Inflammatory macrophage treated with lipopolysaccharide for 1 hour (primary cell): ENCODE results near the gene ATP6V0D1.

ENCODE experiments used
- DNase-seq, 2 donors: peaks; one replicate each; pipeline ENCODE4 v3.0.0-alpha.2; 2020 to 2022

The ATP6V0D1 gene

DNA sequence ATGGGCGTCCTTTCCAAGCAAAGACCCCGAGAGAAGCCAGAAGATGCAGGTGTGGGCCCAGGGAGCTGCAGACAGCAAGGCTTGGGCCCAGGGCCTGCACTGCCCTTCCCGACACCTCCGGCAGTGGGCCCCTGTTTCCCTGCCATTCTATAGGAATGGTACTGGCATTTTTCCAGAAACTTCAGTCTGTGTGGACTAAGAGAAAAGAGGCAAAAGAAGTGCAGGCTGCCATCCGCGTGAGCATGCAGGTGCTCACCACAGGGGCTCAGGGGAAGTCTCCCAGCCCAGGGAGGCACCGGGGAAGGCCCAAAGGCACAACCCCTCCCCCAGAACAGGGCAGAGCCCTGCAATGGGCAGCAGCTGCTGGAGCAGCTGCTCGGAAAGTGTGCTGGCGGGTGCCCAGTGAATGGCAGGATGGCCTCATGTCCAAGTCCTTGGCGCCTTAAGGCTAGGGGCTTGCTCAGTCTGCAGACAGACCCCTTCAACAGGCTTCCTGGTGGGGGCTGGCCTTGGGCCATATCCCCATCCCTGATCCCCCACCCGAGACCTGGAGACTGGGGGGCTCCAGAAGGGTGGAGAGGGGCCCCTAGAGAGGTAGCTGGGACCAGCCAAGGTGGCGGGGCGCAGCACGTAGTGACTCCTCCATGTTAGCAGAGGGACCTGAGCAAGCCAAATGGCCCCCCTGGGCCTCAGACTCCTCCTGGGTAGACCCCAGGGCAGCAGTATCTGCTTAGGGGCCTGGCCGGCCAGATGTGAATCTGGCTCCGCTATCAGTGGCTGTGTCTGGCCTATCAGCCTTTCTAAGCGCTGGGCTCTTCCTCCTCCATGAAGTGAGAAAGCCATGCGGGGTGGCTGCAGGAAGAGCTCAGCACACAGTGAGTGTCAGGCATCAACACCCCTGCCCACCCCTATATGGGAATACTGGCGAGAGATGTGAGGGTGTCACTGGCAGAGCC, 80.9 kb downstream of the ATP6V0D1 start:
- no peak for DNase-seq

DNA sequence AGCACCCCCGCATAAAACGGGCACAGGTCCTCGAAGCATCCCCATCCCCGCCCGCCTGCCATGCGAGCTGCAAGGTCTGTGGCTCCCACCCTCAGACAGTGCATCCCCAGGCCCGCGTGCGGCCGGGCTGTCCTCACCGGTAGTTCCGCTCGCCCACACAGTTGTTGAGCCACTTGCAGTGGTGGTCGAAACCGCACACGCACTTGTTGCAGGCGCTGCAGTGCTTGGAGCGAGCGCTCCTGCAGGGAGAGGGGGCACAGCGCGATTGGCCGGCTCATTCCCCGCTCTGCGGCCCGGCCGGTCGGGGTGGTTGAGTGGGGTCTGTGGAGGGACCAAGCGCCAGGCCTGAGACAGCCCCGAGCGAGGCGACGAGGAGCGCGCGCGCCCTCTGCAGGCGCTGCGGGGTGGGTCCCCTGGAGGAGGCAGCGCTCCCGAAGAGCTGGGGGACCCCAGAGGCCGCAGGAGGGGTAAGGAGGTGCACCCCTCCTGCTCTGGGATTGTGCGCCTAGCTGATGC, 81.7 kb downstream of the ATP6V0D1 start:
- DNase-seq = peak in 1 of 2 donors; percentile 57

DNA sequence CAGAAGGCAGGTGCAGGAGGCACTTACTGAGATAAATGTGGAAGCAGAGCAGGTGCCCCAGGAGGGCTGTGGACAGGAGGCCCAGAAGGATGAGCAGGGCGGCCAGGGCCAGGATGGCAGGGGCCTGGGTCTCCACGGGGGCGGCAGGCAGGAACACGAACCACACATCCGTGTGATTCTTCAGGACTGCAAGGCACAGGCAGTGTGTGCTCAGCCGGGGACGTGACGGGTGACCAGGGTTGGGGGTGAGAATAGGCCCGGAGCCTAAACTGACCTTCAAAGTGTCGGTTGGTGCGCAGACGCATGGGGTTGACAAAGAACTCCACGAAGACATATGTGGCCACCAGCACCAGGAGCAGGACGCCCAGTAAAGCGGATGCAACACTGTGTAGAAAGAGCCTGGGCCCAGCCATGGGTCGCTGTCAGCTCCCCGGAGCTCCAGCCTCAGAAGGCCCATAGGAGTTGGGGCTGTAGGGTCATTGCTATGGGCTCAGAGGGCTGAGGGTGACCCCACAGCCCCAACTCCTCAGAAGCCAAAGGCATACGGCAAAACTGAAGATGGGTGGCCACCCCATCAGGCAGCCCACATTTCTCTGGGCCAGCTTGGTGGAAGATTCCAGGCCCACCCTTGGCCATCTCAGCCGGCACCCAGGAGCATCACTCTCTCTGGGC, 82.3 kb downstream of the ATP6V0D1 start:
- DNase-seq = no peak

DNA sequence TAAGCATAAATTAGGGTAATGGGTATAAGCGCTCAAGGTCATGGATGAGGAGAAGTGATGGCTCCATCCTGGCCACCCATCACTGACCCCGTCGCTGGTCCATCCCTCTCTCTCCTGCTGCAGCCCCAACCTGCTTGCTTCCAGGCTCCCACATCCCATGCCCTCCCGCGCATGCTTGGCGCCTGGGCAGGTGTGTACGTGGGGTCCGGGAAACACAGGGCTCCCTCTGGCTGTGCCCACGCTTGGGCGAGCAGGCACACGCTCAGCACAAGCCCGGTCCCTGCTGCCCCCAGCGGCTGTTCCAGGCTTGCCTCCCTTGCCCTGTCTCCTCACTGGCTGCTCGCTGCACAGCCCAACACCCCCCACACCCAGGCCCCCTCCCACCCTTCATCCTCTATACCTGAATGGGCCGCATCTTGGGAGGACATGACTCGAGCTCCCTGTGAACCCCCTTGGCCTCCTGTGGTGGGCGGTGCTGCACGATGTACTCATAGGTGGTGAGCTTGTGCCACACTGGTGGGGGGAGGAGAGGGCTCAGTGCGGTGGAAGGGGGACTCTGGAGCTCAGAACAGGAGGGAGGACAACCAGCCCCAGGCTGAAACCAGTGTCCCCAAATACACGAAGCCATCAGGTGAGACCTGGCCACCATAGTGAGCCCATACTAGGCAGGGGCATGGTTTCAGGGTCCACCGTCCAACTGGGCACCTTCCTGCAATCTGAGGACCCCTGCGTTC, 83.0 kb downstream of the ATP6V0D1 start:
- DNase-seq = no peak

DNA sequence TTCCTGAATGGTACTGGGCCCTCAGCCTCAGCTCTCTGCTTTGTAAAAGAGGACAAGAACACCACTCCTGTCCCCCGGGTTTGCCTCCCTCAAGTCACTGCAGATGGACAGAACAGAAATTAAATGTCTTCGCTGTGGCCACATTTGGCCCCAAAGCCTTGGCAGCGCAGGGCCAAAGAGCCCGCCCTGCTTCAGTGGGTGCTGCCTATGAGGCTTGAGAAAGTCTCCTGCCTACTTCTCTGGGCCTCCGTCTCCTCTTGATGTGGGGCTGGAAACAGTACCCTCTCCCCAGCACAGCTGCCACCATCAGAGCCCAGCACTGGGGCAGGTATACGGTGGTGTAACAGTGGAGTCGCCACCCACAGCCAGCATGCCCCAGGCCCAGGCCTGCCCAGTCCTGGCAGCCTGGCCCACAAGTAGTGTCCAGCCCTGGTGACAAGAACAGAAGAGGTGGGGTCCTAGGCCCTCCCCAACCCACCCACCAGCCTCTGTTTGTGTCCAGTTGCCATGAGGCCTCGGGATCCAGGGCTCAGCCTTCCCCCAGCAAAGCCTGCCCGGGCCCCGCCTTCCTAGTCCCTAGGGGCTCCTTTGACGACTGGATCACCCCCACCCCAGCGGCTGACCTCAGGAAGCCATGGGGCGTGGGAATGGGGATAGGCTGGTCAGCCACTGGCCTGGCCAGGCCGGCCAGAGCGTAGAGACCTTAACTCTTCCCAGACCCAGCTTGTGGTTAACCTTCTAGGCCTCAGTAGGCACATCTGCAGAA, 83.7 kb downstream of the ATP6V0D1 start:
- DNase-seq = no peak

DNA sequence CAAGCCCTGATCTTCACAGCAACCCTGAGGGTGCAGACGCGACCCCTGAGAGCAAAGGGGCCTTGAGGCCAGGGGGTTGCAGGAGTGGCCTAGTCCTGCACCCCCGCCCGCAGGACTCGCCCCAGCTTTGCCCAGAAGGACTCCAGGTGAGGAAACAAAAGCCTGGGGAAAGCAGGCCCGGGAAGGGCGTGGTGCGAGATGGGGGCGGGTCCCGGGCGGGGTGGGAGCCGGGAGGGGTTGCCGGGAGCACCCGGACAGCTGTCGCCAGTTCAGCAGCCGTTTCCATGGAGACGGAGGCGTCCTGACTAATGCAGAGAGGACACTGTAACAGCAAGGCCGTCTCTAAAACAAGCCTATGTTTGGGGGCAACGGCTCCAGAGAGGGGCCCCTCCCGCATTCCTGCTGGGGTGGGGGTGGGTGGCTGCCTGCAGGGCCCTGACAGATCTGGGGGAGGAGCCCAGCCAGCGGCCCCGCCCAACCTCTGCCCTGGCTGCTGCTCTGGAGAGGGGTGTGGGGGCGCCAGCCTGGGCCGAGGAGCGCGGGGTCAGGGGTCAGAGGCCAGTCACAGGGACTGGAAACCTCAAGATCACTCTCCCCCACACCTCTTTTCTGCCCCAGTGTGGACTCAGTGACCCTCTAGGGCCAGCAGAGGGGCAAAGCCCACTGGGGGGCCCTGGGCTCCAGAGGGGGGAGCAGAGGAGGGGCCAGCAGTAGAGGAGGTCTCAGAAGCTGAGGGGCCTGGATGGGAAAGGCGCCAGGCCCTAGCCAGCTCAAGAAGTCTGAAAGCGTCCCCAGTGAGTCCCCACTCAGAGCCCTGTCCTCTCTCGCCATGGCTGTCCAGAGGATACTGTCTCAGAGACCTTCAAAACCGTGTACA, 84.6 kb downstream of the ATP6V0D1 start:
- no peak for DNase-seq

DNA sequence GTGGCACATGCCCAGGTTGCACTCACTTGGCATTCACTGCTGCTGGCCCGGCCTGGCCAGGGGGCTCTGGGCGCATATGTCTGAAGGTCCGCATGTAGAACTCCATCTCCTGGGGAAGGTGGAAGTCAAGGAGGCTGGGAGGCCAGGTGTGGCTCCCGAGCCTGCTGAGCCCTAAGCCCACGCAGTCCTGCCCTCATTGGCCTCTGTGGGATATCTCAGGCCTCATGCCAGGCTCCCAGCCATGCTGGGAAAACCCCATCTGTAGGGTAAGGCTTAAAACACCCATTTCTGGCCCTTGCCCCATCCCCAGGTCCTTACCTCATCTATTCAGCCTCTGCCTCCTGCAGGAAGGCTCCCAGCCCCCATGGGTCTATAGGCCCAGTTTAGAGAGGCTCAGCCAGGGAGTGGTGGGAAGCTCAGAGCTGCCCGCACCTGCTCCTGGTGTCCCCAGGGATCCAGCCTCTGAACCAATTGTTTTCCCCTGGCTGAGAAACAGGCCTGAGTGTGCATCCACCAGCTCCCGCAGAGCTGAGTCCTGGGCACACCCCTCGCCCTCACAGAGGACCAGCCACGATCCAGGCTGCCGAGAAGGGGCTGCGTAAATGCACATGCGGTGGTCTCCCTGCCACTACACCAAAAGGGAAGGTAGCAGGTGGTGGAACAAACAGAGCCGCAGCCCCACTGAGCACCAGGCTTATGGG, 85.3 kb downstream of the ATP6V0D1 start:
- DNase-seq = peak; percentile 44 to 53

DNA sequence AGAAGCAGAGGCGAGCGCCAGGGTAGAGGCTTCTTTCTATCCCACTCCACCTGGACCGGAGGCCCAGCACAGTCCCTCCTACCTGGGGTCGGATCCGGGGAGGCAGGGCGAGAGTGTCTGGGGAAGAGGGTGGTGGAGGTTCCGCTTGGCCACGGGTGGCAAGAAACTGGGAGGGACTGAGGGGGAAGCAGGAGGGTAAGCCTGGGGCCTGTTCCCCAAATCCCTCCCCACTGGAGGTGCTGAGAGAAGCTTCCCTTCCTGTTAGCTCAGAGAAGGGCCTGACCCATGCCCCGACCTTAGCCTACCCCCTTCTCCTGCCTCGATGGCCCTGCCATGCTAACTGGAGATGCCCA, 85.9 kb downstream of the ATP6V0D1 start:
- DNase-seq = no peak

DNA sequence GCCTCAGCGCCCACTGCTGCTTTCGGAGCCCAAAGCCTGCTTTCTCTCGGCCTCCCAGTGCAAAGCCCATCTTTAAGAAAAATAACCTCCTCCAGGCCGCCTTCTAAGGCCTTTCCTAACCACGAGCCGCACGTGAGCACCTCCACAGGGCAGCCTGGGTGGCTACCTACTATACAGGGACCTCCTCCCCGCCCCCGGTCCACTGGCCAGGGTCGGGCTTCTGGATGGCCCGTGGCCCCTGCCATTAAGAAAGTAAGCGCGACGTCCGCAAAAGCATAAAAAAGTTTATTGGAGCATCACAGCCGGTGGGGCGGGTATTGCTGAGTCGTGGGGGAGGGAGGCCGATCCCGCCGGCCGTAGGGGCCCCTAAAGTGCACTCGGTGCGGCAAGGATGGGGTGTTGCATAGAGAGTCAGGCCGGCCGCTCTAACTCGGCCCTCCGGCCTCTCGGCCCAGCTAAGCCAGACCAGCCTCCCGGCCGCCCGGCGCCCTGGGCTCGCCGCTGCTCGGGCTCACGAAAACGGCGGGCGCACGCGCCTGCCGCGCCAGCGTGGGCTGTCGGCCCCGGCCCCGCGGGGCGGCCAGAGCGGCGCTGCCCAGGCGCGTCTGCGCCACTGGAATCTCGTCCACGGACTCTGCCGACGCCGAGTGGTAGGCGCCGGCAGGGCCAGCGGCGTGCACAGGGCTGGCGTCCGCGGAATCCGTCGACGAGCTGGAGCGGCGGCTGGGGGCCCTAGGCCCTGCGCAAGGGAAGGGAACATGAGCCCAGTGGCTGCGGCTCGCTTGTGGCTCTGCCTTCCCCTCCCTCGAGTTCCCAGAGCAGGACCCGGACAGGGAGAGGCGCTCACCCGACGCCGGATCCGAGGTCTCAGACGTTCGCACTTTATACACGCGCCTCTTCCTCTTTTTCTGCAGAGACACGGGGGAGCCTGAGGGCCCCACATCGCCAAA, 86.5 kb downstream of the ATP6V0D1 start:
- peak in 1 of 2 donors; percentile 49 for DNase-seq

DNA sequence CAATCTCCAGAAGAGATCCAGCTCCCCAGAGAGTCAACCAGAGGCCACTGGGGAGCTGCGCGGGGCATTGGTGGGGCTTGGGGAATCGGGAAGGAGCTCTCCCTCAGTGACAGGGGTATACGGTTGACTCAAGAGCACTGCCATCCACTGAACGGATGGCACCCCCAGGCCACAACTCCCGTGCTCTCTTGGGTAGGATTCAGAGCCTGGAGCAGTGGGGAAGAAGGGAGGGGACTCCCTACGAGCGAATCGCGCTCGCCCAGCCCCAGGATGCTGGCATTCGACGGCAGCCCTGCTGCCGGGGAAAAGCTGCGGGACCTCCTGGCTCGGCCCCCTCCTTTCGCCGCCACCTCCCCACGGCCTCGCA, 87.2 kb downstream of the ATP6V0D1 start:
- no peak for DNase-seq

DNA sequence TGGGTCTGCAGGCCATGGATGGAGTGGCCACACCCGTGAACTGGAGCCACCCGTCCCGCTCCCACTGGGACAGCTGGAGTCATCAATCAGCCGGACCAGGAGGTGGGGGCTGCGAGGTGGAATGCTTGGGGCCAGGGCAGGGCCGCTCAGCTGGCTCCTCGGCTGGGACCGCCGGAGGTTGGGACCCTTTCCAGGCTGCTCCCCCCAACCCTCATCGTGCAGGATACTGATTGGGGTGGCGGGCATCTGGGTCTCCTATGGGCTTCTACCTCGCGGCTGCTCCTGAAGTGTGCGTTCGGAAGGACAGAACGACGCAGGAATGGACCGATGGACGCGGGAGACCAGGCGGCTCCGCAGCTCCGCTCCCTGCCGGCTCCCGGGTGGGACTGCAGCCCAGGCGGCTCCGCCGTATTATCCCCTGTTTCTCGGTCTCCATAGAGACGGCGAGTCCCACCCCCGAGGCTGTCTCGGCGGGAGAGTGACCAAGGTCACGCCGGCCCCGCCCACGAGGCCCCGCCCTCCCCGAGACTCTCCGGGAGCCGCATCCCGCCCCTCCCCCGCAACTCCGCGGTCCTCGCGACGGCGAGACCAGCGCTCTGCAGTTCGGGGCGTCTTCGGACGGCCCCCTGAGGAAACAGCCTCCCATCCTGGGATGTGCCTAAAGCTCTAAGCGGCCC, 87.7 kb downstream of the ATP6V0D1 start, which contains the start of gene TPPP3:
TPPP3 (minus strand) TSS at position 388 of the 677 bp plus-strand sequence. CDS start 2,387 bp downstream, outside the sequence.
- DNase-seq = peak; percentile 37 to 48

DNA sequence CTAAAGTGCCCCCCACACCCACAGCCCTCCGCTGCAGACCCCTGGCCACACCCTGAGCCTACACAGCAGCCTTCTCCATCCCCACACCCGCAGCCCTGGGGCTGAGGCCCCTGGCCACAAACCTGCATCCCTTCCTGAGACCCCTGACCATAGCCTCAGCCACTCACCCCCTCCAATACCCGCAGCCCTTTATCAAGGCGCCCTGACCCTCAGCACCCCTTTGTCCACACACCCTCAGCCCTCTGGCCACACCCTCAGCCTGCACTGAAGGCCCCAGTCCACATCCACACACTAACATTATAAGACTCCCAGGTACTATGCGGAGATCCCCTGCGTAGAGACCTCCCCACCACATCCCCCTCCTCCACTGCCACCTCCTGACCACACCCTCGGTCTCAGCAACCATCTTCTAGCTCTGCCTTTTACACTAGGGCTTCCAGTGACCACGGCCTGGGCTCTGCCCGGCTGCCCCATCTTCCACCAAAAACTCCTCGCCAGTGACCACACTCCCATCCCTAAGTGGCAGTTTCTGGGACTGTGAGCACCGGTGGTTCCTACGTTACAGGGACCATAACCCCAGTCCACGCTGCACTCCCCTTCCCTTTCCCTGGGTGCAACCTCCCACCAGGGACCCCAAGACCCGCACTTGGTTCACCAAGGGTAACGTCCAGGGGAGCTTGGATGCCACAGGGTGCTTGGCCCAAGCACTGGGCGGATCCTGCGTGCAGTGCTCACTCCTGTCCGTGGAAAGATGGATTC, 88.5 kb downstream of the ATP6V0D1 start:
- DNase-seq = no peak

DNA sequence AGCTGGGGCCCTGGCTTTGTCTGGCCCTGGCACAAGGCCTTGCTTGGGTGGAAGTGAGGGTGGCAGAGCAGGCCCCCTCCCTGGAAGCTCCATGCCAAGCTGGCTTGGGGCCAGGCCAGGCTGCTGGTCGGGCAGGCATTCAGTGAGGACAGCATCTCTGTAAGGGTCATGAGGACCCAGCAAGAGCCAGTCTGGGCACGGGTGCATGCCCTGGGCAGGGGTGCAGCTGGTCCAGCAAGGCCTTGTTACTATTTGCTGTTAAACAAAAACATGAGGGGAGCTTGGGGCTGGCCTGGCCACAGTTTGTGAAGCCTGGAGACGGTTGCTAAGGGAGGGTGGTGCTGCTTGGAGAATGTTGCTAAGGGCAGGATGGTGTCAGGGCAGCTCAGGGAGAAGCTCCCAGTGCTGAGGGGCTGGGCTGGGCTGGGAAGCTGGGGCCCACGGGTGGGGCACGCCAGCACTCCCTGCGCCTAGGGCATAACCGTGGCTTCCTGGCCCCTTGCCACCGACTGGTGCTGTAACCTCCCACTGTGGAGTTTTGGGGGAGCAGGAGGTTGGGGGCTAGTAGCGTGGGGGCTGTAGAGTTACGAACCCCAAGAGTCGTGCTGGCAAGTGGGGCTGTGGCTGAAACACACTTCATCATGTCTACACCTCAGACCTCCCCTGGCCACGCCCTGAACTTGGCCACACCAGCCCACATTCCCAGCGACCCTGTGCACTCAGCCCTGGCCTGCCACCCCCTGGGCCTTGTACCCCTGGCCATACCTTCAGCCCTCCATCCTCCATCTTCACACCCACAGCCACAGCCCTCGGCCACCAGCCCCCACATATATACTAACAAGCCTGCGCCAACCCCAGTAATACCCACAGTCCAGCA, 89.3 kb downstream of the ATP6V0D1 start:
- DNase-seq = no peak

DNA sequence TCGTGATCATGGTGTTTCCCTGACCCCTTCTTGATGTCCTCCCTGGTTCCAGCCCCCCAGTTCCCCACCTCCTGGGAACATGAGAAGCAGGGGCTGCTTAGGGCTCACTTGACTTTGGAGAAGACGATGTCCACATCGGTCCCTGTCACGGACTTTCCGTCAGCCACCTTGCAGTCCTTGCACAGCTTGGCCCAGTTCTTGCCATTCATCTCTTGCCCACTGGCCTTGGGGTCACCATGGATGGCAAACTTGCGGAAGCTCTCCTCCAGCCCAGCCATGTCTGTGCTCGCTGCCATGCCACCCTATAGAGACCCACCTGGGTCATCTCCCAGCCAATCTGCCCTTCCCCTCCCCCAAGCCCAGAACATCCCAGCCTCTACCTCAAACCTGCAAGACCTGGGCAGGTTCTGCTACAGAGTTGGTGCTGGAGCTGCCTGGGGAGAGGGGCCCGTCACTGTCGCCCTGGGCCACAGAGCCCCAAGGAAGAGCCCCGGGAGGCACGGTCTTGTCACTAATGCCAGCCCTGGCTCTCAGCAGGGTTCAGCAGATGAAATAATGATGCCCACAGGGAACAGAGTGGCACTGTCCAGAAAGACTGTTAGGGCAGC, 90.0 kb downstream of the ATP6V0D1 start:
- DNase-seq = no peak

DNA sequence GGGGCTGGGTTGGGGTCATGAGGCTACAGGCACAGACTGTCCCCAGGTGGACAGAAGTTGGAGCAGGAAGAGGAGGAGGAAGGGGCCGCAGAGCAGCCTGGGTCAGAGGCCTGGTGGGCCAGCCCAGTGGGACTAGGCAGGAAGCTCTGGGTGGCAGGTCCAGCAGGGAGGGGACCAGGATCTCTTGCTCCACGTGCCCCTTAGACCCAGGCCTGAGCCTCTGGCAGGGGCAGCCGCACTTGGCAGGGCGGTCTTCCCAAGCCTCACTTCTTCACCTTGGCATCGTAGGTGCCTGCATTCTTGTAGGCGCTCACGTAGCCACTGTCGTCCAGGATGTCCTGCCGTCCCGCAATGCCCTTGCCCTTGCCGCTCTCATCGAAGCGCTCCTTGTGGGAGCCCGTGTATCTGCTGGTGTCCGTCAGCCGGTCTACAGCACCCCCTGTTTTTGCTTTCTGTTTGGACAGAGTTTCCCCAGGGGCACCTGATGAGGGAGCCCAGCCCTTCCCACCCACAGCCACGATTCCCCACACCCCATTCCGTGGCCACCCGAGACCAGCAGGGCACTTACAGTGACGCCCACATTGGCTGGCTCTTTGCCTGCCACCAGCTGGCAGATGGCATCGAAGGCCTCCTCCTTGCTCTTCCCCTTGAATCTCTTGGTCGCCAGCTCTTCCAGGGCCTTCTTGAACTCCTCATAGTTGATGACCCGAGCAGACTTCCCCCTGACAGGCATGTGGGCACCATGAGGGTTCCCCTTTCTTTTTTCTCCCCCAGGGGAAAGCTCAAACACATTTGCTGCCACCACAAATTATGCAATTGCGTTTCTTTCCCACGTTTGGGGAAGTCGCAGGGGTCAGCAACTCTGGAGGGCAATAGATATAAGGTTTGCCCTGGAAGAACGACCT, 90.8 kb downstream of the ATP6V0D1 start:
- DNase-seq = peak; percentile 95 to 97
